ENCODE measurements around the gene ADCYAP1. TPM values are rescaled to one million over a fixed set of nuclear protein-coding genes. Genes with fewer than 3 reads are reported as not detected.

Gene ADCYAP1
- total and polyA plus RNA-seq, 10 donors = 0.02 to 0.82 (median 0.34) TPM; not detected in 5

GRCh38 chr18:875912-876311 is 28.8 kb upstream of the ADCYAP1 start:
- Histone ChIP-seq H3K27ac (no peak overlapping the region), H3K4me1 (peaks cover 0 to 6% (median 0%) of the 10 kb centered on the region in 6 donors), H3K9me3 (peaks cover 0 to 17% (median 7%) of the 10 kb centered on the region in 8 donors), H3K4me3 (no peak overlapping the region), H3K27me3 (replicated peaks in 1 of 7) (no peaks in the 10 kb centered on the region), H3K36me3 (no peaks in the 10 kb centered on the region)
- no peak for TF ChIP-seq POLR2A (IDR thresholded peaks at IDR 0.05)
- TF ChIP-seq CTCF (IDR thresholded peaks at IDR 0.05 in 8 of 11, conservative IDR thresholded peaks at IDR 0.05 in 3 of 11) = no peak
- no peak for TF ChIP-seq POLR2AphosphoS5 (IDR thresholded peaks at IDR 0.05)
- intact Hi-C loops (cut with DNase I; ENCODE audit: low total_unique reads) = no loop called here
- no peak for DNase-seq

- H3K4me1 ChIP-seq = peaks cover 0 to 6% (median 0%) of the 10 kb centered on the region in 6 donors
Measured at GRCh38 chr18:877238-877637, 27.4 kb upstream of the ADCYAP1 start.

DNA sequence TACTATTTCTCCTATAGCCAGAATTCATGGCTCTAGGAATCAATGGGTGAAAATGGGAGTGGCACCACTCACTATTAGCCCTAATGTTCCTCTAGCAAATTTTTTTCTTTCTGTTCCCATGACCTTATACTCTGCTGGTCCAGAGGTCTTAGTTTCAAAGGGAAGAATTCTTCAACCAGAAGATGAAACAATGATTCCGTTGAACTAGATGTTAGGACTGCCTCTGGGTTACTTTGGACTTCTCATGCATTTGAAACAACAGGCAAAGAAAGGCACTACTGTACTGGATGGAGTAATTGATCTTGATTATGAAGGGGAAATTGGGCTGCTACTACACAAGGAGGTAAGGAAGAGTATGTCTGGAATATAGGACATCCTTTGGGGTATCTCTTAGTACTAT is 18.6 kb upstream of the ADCYAP1 start:
- TF ChIP-seq CTCF (IDR thresholded peaks at IDR 0.05 in 8 of 11, conservative IDR thresholded peaks at IDR 0.05 in 3 of 11) (no peak), POLR2A (IDR thresholded peaks at IDR 0.05) (no peak), POLR2AphosphoS5 (IDR thresholded peaks at IDR 0.05) (no peak)
- no peak overlapping the region for H3K4me3 ChIP-seq
- H3K27ac ChIP-seq = no peak overlapping the region
- no peaks in the 10 kb centered on the region for H3K27me3 ChIP-seq (replicated peaks in 1 of 7)
- no peaks in the 10 kb centered on the region for H3K36me3 ChIP-seq
- no peak for DNase-seq
- no peaks in the 10 kb centered on the region for H3K9me3 ChIP-seq
- no peaks in the 10 kb centered on the region for H3K4me1 ChIP-seq
- 79 to 92% (median 87%) methylated on average over 1 of the region's 1 CpG for WGBS, 5 donors
- intact Hi-C loops (cut with DNase I; ENCODE audit: low total_unique reads) = no loop called here

More at GRCh38 chr18:877238-877637, 27.4 kb upstream of the ADCYAP1 start:
- no peak for DNase-seq
- Histone ChIP-seq H3K4me3 (no peak overlapping the region), H3K36me3 (no peaks in the 10 kb centered on the region), H3K27ac (no peak overlapping the region), H3K9me3 (peaks cover 0 to 17% (median 7%) of the 10 kb centered on the region in 8 donors), H3K27me3 (replicated peaks in 1 of 7) (no peaks in the 10 kb centered on the region)
- WGBS, 5 donors = 84 to 89% (median 88%) methylated on average over 6 of the region's 6 CpGs
- intact Hi-C loops (cut with DNase I; ENCODE audit: low total_unique reads) = no loop called here
- TF ChIP-seq CTCF (IDR thresholded peaks at IDR 0.05 in 8 of 11, conservative IDR thresholded peaks at IDR 0.05 in 3 of 11) = no peak

GRCh38 chr18:887716-888115 is 17.0 kb upstream of the ADCYAP1 start:
- no peak overlapping the region for H3K27ac ChIP-seq
- no peak overlapping the region for H3K4me3 ChIP-seq
- H3K27me3 ChIP-seq (replicated peaks in 1 of 7) = no peaks in the 10 kb centered on the region
- no peak for DNase-seq
- 39 to 51% (median 44%) methylated on average over 2 of the region's 2 CpGs for WGBS, 5 donors
- no peaks in the 10 kb centered on the region for H3K4me1 ChIP-seq
- no peaks in the 10 kb centered on the region for H3K36me3 ChIP-seq
- no peaks in the 10 kb centered on the region for H3K9me3 ChIP-seq
- intact Hi-C loops (cut with DNase I; ENCODE audit: low total_unique reads) = no loop called here
- no peak for TF ChIP-seq POLR2AphosphoS5 (IDR thresholded peaks at IDR 0.05)
- TF ChIP-seq CTCF (IDR thresholded peaks at IDR 0.05 in 8 of 11, conservative IDR thresholded peaks at IDR 0.05 in 3 of 11) = no peak
- TF ChIP-seq POLR2A (IDR thresholded peaks at IDR 0.05) = no peak

Data from spleen (tissue), 11 donors.